Activated CD4-positive, alpha-beta T cell treated with anti-CD3 and anti-CD28 coated beads, Interleukin-2, amount 50 U/mL, for 16 hours (primary cell): ENCODE measurements around the gene ATP8A2.
"Not testable (repeated sequence)": the region's sequence is repeated elsewhere in the genome, so short reads cannot be mapped to it uniquely, and the experiment has no call there.

Source experiments
- DNase-seq: peaks from one replicate; pipeline ENCODE4 v3.0.0-alpha.2; 2020

ATP8A2 gene

GRCh38 chr13:25371875-25372283, at the start of gene ATP8A2:
Gene ATP8A2 (plus strand): TSS chr13:25371974. CDS start chr13:25372213, 239 bp downstream.
- DNase-seq, result no peak

- DNase-seq, result no peak
These were observed 47.7 kb upstream of the ATP8A2 start for GRCh38 chr13:25324100-25324499.

- no peak for DNase-seq
These were observed 42.1 kb upstream of the ATP8A2 start for GRCh38 chr13:25329706-25330105.

- no peak for DNase-seq
These were observed 41.2 kb upstream of the ATP8A2 start for GRCh38 chr13:25330541-25330940.

GRCh38 chr13:25335856-25336255, 35.9 kb upstream of the ATP8A2 start:
- DNase-seq, result no peak

GRCh38 chr13:25345576-25345975, 26.2 kb upstream of the ATP8A2 start:
- no peak for DNase-seq

- no peak for DNase-seq
These were observed 24.6 kb upstream of the ATP8A2 start for GRCh38 chr13:25347151-25347550.

- DNase-seq, result no peak
These were observed 20.4 kb upstream of the ATP8A2 start for GRCh38 chr13:25351404-25351803.

GRCh38 chr13:25352230-25352629, 19.5 kb upstream of the ATP8A2 start:
- no peak for DNase-seq

- DNase-seq, result no peak
These were observed 19.0 kb upstream of the ATP8A2 start for GRCh38 chr13:25352806-25353205.

GRCh38 chr13:25353344-25353743, 18.4 kb upstream of the ATP8A2 start:
- DNase-seq, result no peak

GRCh38 chr13:25354377-25354776, 17.4 kb upstream of the ATP8A2 start:
- DNase-seq, result no peak

- not testable (repeated sequence) for DNase-seq
These were observed 11.3 kb upstream of the ATP8A2 start for GRCh38 chr13:25360443-25360842.

GRCh38 chr13:25365720-25366235, 6.0 kb upstream of the ATP8A2 start:
- no peak for DNase-seq

GRCh38 chr13:25371158-25371874, 458 bp upstream of the ATP8A2 start:
- DNase-seq, result no peak

GRCh38 chr13:25372284-25373081, 709 bp downstream of the ATP8A2 start:
- no peak for DNase-seq

- peak; percentile 54 for DNase-seq
These were observed 4.1 kb downstream of the ATP8A2 start for GRCh38 chr13:25375727-25376358.

- DNase-seq, result no peak
These were observed 5.6 kb downstream of the ATP8A2 start for GRCh38 chr13:25377244-25377962.

GRCh38 chr13:25378528-25378927, 6.8 kb downstream of the ATP8A2 start:
- DNase-seq, result no peak

GRCh38 chr13:25379011-25379410, 7.2 kb downstream of the ATP8A2 start:
- no peak for DNase-seq

- DNase-seq, result no peak
These were observed 8.3 kb downstream of the ATP8A2 start for GRCh38 chr13:25380082-25380481.

GRCh38 chr13:25380741-25381324, 9.1 kb downstream of the ATP8A2 start:
- no peak for DNase-seq
